ENCODE data around the gene COL21A1.

COL21A1 gene

DNA sequence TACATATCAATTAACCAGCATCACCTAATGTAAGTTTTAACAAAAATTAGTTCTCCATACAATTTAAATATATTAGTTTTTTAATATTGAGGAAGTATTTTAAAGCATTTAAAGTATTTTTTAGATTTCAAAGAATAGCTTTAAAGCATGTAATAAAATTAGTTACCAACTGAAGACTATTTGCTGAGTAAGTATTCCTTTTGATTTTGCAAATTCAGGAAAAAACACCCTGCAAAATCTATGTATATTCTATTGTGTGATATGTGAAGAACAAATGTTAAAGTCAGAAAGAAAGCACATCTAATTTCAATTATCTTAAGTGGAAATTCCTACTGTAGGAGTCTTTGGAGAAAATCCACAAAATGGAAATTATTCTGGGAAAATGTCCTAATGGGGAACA, 107.3 kb downstream of the COL21A1 start:
- no peak overlapping the region for H3K4me3 ChIP-seq (ENCODE audit: low read depth, low read length)

DNA sequence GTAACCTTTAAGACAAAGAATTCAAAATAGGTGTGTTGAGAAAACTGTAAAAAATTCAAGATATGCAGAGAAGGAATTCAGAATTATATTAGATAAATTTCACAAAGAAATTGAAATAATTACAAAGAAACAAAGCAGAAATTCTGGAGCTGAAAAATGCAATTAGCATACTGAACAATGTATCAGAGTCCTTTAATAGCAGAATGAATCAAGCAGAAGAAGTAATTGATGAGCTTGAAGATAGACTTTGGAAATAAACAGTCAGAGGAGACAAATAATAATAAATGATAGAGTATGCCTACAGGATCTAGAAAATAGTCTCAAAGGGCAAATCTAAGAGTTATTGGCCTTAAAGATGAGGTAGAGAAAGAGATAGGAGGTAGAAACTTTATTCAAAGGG, 131.7 kb downstream of the COL21A1 start:
- H3K4me3 ChIP-seq (ENCODE audit: low read depth, low read length): no peak overlapping the region

DNA sequence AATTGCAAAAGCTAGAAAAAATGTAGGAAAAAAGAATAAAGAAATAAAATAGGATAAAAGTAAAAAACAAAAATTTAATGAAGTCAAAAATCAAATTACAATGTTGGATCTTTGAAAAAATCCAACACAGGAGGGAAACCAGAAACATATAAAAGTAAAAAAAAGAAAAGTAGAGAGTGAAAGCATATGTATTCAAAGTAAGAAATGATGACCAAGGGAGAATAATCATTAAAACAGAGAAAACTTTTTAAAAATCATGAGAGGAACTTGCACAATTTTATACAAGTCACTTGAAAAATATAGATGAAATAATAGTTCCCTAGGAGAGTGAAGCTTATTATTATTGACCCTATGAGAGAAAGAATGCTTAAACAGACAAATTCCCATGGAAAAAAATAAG, 138.2 kb downstream of the COL21A1 start:
- H3K4me3 ChIP-seq (ENCODE audit: low read depth, low read length): no peak overlapping the region

DNA sequence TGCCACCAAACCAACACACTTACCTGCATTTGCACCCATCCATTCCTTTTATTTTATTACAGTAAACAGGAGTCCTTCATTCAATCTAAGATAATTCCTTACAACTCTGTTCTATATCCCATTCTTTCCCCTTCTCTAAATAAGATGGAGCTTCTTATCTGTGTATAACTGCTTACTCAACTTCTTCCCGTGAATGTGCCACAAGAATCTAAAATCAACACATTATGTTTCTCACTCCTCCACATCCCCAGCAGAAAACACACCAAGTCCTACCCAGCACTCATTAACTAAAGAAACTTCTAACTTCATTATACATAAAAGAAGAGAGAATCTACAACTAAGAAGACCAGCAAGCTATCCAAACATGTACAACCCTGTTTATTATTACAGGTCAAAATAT, 141.1 kb downstream of the COL21A1 start:
- H3K4me3 ChIP-seq (ENCODE audit: low read depth, low read length): no peak overlapping the region

DNA sequence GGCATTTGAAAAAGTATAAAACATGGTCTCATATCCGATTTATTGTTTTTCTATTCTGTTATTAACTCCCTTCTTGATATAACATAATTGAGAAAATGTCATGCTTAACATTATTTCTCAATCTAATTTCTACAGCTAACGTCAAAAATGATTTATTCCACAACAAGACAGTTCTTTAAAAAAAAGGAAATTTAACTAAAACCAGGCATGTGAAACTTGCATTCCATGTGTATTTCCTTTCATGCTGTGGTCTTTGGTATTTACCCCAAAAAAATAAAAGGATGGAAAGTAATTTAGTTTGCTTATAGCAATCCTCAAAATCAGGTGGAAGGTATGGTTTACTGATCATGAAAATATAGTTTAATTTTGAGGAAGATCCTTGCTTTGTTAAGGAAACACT, 142.8 kb downstream of the COL21A1 start:
- no peak overlapping the region for H3K4me3 ChIP-seq (ENCODE audit: low read depth, low read length)

DNA sequence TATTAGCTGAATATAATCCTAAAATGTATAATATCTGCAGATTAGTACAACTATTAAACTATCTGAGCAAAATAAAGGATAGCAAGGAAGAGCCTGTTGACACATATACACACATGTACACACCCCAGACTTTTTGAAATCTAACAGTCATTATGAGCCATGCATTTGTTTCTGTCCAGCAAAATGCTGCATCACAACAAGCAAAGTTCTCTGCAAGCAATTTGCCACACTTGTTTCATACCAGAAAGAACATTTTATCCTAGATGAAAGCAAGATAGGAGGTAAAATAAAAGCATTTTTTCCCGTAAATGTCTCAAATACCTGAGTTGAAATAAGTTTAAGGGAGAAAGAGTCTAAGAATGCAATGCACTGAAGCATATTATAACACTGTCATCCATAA, 145.2 kb downstream of the COL21A1 start:
- H3K4me3 ChIP-seq (ENCODE audit: low read depth, low read length): no peak overlapping the region

DNA sequence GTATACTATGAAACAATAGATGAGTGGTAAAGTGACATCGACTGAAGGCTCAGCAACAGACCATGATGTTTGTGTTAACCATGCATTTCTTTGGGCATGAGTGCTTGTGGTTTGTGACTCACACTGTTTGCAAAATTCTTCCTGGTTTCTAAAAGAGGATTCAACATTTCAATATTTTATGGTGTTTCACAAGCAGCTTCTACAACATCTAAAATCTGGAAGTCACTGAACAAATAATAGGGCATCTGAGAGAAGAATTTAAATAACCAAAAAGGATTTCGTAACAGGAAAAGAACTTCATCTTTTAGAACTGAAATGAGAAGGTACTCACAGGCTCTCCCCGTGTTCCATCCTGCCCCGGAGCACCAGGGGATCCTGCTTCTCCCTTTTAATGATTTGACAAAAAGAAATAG, 146.2 kb downstream of the COL21A1 start:
- no peak overlapping the region for H3K4me3 ChIP-seq (ENCODE audit: low read depth, low read length)

DNA sequence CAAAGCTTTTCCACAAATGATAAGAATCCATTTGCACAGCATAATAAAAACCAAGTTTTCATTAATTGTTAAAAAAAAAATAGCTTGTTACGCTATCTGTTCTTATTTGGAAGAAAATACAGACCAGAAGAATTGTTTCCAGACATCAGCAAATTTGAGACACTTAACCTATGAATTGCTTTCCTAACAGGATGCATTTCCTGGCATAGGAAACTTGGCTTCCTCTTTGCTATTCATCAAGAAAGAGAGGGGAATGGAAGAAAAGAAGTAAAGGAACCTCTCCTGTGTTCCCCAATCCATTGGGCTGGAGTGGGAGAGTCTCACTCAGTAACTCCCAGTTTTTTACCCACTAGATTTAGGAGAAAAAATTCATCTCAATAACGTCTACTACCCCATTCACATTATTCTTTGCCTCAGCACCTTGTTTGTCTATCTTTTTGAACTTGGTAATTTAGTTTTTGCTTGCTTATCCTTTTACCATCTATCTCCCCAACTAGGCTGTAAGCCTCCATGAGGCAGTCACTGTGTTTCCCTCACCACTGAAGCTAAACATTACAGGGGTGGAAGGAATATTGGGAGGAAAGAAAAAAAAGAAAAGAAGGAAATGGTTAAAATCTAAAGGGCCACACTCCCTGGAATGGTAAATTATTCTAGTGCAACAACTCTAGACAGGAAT, 150.3 kb downstream of the COL21A1 start:
- no peak overlapping the region for H3K4me3 ChIP-seq (ENCODE audit: low read depth, low read length)

DNA sequence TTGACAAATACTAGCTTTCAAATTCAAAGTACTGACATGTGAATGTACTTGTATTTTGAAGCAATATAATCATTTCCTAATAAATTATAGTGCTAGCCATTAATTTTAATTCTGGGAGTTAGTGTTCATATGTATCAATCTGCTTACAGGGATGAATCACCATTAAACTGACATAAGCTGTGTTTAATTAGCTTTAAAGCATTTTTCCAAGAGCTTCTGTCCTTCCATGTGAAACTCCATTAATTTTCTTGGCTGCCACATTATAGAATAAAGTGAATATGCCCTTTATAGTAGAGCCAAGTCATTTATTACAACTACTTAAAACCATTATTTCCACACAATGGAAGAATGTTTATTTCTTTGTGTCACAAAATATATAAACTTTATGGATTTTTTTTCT, 150.8 kb downstream of the COL21A1 start:
- no peak overlapping the region for H3K4me3 ChIP-seq (ENCODE audit: low read depth, low read length)

DNA sequence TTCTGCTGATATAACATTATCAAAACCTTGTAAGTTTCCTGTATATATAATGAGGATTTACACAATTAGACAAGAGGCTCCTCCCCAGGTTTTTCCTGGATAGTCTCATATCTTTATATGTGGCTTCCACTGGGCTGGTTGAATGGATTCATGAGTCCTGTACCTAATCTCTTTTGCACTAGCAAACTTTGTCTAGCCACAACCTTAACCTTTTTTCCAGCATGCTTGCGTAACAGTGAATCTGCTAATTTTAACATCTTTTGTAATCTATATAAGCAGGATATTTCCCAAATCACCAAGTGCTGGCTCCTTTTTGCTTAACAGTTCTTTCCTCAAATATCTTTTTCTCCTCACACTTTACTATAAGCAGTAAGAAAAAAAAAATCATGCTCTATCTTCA, 153.6 kb downstream of the COL21A1 start:
- H3K4me3 ChIP-seq (ENCODE audit: low read depth, low read length): no peak overlapping the region

DNA sequence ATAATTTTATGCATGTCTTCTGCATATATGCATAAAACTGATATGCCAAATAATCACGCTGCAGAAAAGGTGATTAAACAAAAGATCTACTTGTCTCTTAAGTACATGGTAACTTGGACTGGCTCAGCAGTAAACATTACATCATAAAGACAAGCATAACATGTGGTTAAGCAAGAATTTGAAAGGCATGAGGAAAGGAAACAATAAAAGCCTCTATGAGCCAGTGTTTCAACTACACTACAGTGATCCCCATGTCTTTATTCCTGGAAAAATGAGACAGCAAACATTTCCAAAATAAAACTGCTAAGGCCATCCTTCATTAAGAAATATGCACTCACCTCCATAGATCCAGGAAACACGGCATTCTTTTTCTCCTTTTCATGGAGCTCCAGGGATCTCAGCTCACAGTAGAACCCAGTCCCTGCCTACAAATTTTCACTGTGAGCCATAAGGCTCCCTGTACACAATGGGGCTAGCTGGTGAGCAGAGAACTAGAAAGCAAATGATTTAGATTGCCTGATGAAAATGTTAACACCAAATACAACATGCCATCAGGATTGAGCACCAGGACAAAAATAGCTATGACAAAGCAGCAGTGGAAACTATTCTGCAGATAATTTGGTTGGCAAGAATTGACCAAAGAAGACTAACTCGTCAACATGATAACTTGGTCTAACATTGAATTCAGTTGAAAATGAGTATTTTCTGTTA, 156.1 kb downstream of the COL21A1 start:
- H3K4me3 ChIP-seq (ENCODE audit: low read depth, low read length): no peak overlapping the region

DNA sequence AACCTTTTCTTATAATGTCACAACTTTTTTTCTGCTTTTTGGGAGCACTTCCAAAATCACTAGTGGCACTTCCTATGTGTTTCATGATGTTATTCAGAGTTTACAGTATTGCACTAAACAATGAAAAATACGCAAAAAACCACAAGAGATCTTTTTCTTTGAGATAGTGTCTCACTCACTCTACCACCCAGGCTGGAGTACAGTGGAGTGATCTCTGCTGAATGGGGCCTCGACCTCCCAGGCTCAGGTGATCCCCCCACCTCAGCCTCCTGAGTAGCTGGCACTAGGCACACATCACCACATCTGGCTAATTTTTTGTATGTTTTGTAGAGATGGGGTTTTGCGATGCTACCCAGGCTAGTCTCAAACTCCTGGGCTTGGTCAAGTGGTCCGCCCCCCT, 158.7 kb downstream of the COL21A1 start:
- H3K4me3 ChIP-seq (ENCODE audit: low read depth, low read length): no peak overlapping the region

DNA sequence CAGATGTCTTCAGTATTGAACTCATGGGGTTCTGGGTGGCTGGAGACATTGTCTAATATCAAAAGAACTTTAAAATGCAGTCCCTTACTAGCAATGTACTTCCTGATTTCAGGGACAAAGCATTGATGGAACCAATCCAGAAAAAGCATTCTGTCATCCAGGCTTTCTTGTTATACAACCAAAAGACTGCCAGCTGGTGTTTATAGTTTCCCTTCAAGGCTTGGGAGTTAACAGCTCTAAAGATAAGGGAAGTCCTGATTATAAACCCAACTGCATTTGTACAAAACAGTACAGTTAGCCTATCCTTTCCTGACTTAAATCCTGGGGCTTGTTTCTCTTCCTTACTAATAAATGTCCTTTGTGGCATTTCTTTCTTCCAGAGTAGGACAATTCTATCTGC, 160.0 kb downstream of the COL21A1 start:
- no peak overlapping the region for H3K4me3 ChIP-seq (ENCODE audit: low read depth, low read length)

DNA sequence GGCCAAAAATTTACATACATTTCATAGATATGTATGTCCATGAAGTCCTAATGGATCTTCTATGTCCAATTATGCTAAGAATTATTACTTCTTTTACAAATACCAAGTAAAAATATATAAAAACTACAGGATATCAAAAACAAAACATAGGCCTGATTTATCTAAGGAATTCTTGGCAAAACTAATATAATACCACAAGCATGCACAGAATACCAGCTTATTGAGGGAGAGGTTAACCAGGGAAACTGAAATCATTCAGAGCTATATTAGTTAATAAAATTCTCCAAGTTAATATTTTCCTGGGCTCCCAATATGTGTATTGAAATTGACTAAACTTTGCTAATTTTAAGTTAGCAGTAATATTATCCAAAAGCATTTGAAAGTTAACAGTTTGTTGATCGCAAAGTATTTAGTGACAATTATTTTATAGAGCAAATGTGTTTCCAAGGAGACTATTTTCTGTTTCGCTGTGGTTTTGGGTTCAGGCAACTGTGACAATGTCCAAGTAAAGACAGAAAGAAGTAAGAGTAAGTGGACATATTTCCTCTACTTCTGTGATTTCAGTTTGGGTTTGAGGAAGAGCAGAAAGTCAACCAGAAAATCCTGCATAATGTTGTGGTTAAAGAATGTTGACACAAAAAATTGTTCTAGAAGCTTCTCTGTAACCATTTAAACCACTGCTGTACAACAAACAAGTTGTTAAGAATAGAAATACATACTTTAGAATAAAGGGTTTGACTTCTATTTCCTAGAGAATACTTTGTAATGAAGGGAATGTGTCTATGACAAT, 167.4 kb downstream of the COL21A1 start:
- H3K4me3 ChIP-seq (ENCODE audit: low read depth, low read length): no peak overlapping the region

DNA sequence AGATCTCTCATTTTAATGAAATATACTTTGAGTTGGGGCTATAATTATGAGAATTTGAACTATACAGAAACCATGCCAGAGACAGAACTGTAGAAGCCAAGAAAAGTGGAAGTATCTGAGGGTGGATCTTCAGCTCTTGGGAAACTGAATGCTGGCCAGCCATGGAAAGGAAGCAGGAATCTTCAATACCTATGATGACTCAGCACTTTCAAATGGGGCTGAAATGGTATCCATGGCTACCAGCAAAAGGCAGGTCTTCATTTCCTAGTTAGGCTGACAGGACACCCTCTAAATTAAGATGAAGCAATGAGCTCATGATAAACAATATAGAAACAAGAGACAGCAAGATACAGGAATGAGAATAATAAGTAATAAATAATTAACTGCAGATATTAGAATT, 171.3 kb downstream of the COL21A1 start:
- H3K4me3 ChIP-seq (ENCODE audit: low read depth, low read length): no peak overlapping the region

DNA sequence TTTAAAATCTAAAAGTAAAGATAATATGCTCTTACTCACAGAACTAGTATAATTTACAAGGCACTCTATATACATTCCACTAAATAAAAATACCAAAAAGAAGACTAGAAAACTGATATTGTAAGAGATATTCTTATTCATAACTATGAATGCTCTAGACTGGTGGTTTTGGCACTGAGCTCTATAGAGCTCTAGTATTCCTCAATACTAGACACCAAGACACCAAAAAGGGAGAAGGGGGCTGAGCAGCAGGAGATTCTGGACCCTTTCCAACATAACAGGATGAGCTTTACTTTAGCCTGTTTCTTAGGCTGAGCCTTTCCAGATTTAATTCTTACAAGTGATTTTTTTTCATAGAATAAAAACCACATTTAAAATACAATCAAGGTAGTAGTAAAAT, 173.6 kb downstream of the COL21A1 start:
- H3K4me3 ChIP-seq (ENCODE audit: low read depth, low read length): no peak overlapping the region

DNA sequence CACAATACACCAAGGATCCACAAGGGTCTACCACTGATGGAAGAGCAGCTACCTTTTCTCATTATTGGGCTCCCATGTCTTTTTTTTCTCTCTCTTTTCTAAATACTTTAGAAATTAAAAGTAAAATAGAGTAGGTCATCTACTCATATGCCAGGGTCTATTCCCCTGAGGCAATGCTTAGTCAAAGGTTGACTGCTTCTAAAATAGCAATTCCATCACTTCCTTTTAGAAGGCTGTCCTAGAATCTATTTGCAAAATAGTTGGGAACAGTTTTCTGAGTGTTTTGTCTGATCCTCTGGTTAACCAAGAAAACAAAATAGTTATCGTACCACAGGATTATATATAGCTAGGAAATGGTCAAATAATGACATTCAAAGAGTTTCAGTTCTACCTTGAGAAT, 174.1 kb downstream of the COL21A1 start:
- no peak overlapping the region for H3K4me3 ChIP-seq (ENCODE audit: low read depth, low read length)

DNA sequence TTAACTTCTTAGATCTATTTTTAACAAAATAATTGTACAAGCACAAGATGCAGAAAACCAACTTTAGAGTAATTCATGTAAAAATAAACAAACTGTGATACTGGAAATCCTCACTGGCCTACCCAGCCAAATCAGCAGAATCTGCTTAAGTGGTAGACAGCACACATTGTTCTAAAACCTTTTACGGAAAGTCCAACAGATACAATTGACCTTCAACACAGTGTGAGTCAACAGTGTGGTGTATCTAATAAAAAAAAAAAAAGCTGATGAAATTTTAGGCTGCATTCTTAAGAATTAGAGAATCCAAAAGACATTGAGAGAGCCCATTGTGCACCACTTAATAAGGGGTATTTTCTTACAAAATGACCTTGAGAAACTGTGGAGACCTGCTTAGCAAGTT, 174.5 kb downstream of the COL21A1 start:
- H3K4me3 ChIP-seq (ENCODE audit: low read depth, low read length): no peak overlapping the region

DNA sequence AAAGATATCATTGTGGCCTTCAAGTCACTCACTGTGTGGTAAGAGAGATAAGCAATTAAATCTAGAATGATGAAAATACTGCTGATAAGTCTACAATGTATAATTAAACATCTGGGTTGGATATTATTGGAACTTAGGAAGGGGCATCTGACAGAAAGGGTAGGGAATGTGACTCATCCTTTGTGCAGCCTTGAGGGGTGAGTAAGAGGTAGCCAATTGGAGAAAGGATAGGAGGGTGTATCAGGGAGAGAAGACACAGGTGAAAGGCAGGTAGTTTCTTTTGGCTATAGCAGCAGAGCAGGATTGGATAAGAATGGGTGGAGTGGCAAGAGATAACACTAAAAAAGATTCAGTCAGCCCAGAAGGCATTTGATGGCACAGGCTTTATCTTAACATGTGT, 182.0 kb downstream of the COL21A1 start:
- no peak overlapping the region for H3K4me3 ChIP-seq (ENCODE audit: low read depth, low read length)

DNA sequence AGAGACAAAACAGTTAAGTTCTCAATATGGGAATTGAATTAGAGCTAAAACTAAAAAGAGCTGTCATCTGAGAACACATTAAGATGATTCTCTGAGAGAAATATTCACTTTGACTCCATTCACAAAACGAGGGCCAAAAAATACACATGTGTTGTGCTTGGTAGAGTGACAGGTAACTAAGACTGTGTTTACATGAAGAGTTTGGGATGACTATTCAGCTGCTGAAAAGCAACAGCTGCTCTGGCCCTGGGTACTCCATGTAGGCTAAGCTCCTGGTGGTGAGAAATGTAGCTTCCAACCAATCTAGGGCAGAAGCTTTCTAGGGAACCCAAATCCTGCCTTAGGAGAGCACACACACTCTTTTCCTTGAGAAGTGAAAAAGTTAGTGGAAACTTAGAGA, 184.5 kb downstream of the COL21A1 start:
- H3K4me3 ChIP-seq (ENCODE audit: low read depth, low read length): no peak overlapping the region

DNA sequence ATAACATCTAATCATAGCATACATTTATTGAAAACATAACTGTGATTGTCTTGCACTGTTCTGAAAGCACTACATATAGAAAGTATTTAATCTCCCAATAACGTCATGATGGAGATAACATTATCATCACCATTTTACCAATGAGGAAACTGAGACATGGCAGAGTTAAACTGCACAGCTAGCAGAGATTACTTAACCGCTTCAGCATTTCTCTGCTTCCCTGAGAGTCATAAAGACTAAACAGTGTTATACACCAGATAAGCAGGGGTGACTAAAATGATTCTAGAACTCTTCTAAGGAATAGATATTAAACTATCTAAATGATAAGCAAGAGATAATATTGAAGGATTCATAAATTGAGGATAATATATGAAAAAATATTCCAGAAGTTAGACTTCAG, 188.7 kb downstream of the COL21A1 start:
- H3K4me3 ChIP-seq (ENCODE audit: low read depth, low read length): no peak overlapping the region

DNA sequence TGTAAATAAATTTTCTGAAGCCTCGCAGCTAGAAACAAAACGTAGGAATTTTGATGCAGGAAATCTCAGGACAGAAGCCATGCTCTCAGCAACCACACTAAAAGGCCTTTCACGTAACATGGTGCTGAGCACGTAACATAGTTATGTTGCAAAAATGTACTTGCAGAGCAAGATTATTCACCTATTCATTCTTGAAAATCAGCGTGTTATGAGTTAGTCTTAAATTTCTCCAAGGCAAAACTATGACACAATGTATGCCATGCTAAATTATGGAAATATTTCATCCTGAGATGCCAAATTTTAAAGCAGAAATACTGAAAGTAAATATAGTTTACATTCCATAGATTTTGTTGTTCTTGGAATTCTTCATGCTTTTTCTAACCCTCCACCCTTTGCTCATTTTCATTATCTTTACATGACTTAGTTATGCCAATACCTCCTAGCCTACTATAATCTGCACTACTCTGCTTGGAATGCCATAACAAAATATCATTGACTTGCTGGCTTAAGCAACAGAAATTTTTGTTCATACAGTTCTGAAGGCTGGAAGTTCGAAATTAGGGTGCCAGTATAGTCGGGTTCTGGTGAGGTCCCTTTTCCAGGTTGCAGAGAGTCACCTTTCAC, 192.2 kb downstream of the COL21A1 start:
- H3K4me3 ChIP-seq (ENCODE audit: low read depth, low read length): no peak overlapping the region
